HG02981 (cell line): Measurements from ENCODE around the gene VPS35L.
"Not testable (repeated sequence)": the region's sequence is repeated elsewhere in the genome, so short reads cannot be mapped to it uniquely, and the experiment has no call there.

Source experiments
- ATAC-seq: cut with Tn5 transposase; IDR thresholded peaks from one replicate; pipeline ENCODE4 v1.9.1; 2021; ENCODE audit warnings: mild to moderate bottlenecking, moderate library complexity; ENCODE audit not compliant: unreplicated experiment

VPS35L gene

GRCh38 chr16:19709381-19710136, 154.1 kb downstream of the VPS35L start:
- no peak for ATAC-seq

GRCh38 chr16:19710191-19710908, 154.8 kb downstream of the VPS35L start:
- ATAC-seq = no peak

GRCh38 chr16:19710991-19711545, 155.6 kb downstream of the VPS35L start:
- no peak for ATAC-seq

- no peak for ATAC-seq
These were observed 156.1 kb downstream of the VPS35L start for GRCh38 chr16:19711643-19712042.

- no peak for ATAC-seq
These were observed 157.0 kb downstream of the VPS35L start for GRCh38 chr16:19712418-19713058.

GRCh38 chr16:19713697-19714096, 158.2 kb downstream of the VPS35L start:
- ATAC-seq = no peak

GRCh38 chr16:19715566-19715965, 160.1 kb downstream of the VPS35L start:
- no peak for ATAC-seq

- ATAC-seq = no peak
These were observed 160.7 kb downstream of the VPS35L start for GRCh38 chr16:19716183-19716582.

- not testable (repeated sequence) for ATAC-seq
These were observed 161.2 kb downstream of the VPS35L start for GRCh38 chr16:19716728-19717127.

GRCh38 chr16:19717314-19717713, 161.8 kb downstream of the VPS35L start:
- no peak for ATAC-seq

GRCh38 chr16:19717741-19718623, 162.5 kb downstream of the VPS35L start, which contains the start of the genes IQCK and KNOP1:
IQCK (plus strand) TSS chr16:19718271; CDS start chr16:19718307, 36 bp downstream.
KNOP1 (minus strand) TSS chr16:19718227; CDS start chr16:19715035, 3,192 bp downstream.
- ATAC-seq = peak; percentile 96

GRCh38 chr16:19718624-19718965, 163.1 kb downstream of the VPS35L start:
- ATAC-seq = no peak

GRCh38 chr16:19722269-19722952, 166.9 kb downstream of the VPS35L start:
- no peak for ATAC-seq

- ATAC-seq = no peak
These were observed 167.5 kb downstream of the VPS35L start for GRCh38 chr16:19722981-19723380.

- no peak for ATAC-seq
These were observed 173.1 kb downstream of the VPS35L start for GRCh38 chr16:19728636-19728965.

- no peak for ATAC-seq
These were observed 178.0 kb downstream of the VPS35L start for GRCh38 chr16:19733551-19733950.

GRCh38 chr16:19735074-19735867, 179.8 kb downstream of the VPS35L start:
- no peak for ATAC-seq

- ATAC-seq = no peak
These were observed 182.0 kb downstream of the VPS35L start for GRCh38 chr16:19737306-19738038.
